NCI-H524 treated with DMSO at 0.1 percent for 48 hours (cell line): ENCODE data around the gene SUOX.
"Not testable (repeated sequence)": the region's sequence is repeated elsewhere in the genome, so short reads cannot be mapped to it uniquely, and the experiment has no call there.

Source experiments
- DNase-seq: peaks from one replicate; lab custom pipeline; 2025; lab: John Stamatoyannopoulos, UW

Gene SUOX

GRCh38 chr12:55983232-55983842 is 13.7 kb upstream of the SUOX start:
- no peak for DNase-seq

GRCh38 chr12:55984861-55985260 is 12.2 kb upstream of the SUOX start:
- no peak for DNase-seq

- DNase-seq, result no peak
Measured at GRCh38 chr12:55985341-55985740, 11.7 kb upstream of the SUOX start.

- not testable (repeated sequence) for DNase-seq
Measured at GRCh38 chr12:55985976-55986375, 11.1 kb upstream of the SUOX start.

- no peak for DNase-seq
Measured at GRCh38 chr12:55991110-55991509, 6.0 kb upstream of the SUOX start.

GRCh38 chr12:55993230-55993853 is 3.7 kb upstream of the SUOX start:
- DNase-seq, result no peak

- DNase-seq, result no peak
Measured at GRCh38 chr12:55995366-55995765, 1.7 kb upstream of the SUOX start.

- no peak for DNase-seq
Measured at GRCh38 chr12:55996201-55996714, 818 bp upstream of the SUOX start.

GRCh38 chr12:55997535-55997859 is 421 bp downstream of the SUOX start:
- no peak for DNase-seq

- not testable (repeated sequence) for DNase-seq
Measured at GRCh38 chr12:55999522-55999921, 2.4 kb downstream of the SUOX start.

GRCh38 chr12:55999999-56000540 is 3.0 kb downstream of the SUOX start:
- DNase-seq, result not testable (repeated sequence)

GRCh38 chr12:56001487-56002100 is 4.5 kb downstream of the SUOX start:
- no peak for DNase-seq

GRCh38 chr12:56003376-56003775 is 6.3 kb downstream of the SUOX start:
- not testable (repeated sequence) for DNase-seq

- no peak for DNase-seq
Measured at GRCh38 chr12:56004211-56004610, 7.1 kb downstream of the SUOX start.

GRCh38 chr12:56007564-56008559 is 10.8 kb downstream of the SUOX start:
- no peak for DNase-seq

- no peak for DNase-seq
Measured at GRCh38 chr12:56010111-56010570, 13.1 kb downstream of the SUOX start.

GRCh38 chr12:56011509-56012090 is 14.5 kb downstream of the SUOX start:
- no peak for DNase-seq

GRCh38 chr12:56013482-56013881 is 16.4 kb downstream of the SUOX start:
- DNase-seq, result no peak

GRCh38 chr12:56014205-56014604 is 17.1 kb downstream of the SUOX start:
- no peak for DNase-seq

- DNase-seq, result no peak
Measured at GRCh38 chr12:56017181-56017580, 20.1 kb downstream of the SUOX start.

- no peak for DNase-seq
Measured at GRCh38 chr12:56018356-56018755, 21.3 kb downstream of the SUOX start.
